ENCODE data around the gene NOP10. TPM values are rescaled to one million over a fixed set of nuclear protein-coding genes. Genes with fewer than 3 reads are reported as not detected.

The NOP10 gene
- total RNA-seq, 4 donors from 2014 or later, result 56.9 to 78.8 (median 72.3) TPM

DNA sequence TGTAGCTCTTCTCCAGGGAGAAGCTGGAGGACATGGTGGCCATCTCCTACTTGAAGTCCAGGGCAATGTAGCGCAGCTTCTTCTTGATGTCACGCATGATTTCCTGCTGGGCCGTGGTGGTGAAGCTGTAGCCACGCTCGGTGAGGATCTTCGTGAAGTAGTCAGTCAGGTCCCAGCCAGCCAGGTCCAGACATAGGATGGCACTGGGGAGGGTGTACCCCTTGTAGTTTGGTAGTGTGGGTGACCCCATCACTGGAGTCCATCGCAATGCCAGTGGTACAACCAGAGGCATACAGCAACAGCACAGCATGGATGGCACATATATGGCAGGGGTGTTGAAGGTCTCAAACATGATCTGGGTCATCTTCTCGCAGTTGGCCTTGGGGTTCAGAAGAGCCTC is 31.0 kb upstream of the NOP10 start:
- Histone ChIP-seq H3K27ac (no peak overlapping the region), H3K9me3 (no peaks in the 10 kb centered on the region), H3K36me3 (no peaks in the 10 kb centered on the region), H3K4me3 (no peak overlapping the region), H3K27me3 (no peaks in the 10 kb centered on the region), H3K4me1 (no peaks in the 10 kb centered on the region)
- intact Hi-C loops (cut with DNase I; ENCODE audit: low total_unique reads), result no loop called here
- TF ChIP-seq, protein P1, sequence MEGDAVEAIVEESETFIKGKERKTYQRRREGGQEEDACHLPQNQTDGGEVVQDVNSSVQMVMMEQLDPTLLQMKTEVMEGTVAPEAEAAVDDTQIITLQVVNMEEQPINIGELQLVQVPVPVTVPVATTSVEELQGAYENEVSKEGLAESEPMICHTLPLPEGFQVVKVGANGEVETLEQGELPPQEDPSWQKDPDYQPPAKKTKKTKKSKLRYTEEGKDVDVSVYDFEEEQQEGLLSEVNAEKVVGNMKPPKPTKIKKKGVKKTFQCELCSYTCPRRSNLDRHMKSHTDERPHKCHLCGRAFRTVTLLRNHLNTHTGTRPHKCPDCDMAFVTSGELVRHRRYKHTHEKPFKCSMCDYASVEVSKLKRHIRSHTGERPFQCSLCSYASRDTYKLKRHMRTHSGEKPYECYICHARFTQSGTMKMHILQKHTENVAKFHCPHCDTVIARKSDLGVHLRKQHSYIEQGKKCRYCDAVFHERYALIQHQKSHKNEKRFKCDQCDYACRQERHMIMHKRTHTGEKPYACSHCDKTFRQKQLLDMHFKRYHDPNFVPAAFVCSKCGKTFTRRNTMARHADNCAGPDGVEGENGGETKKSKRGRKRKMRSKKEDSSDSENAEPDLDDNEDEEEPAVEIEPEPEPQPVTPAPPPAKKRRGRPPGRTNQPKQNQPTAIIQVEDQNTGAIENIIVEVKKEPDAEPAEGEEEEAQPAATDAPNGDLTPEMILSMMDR (IDR thresholded peaks at IDR 0.05), result no peak
- no peak for TF ChIP-seq POLR2A (IDR thresholded peaks at IDR 0.05)
- no peak for DNase-seq

DNA sequence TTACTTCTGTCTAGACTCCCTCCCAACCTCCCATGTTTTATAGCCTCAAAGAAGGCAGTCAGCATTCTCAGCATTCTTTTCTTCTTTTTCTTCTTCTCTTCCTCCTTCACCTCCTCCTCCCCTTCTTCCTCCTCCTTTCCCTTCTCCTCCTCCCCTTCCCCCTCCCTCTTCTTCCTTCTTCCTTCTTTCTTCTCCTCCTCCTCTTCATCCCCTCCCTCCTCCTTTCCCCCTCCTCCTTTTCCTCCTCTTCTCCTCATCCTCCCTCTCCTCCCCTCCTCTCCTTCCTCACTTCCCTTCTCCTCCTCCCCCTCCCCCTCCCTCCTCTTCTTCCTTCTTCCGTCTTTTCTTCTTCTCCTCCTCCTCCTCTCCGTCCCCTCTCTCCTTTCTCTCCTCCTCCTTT is 27.7 kb upstream of the NOP10 start:
- H3K4me1 ChIP-seq, result no peaks in the 10 kb centered on the region
- intact Hi-C loops (cut with DNase I; ENCODE audit: low total_unique reads), result no loop called here
- no peaks in the 10 kb centered on the region for H3K9me3 ChIP-seq
- no peaks in the 10 kb centered on the region for H3K36me3 ChIP-seq
- no peak overlapping the region for H3K27ac ChIP-seq
- TF ChIP-seq POLR2A (IDR thresholded peaks at IDR 0.05), result no peak
- TF ChIP-seq, protein P1 (IDR thresholded peaks at IDR 0.05), result no peak
- DNase-seq, result no peak
- no peak overlapping the region for H3K4me3 ChIP-seq
- no peaks in the 10 kb centered on the region for H3K27me3 ChIP-seq

DNA sequence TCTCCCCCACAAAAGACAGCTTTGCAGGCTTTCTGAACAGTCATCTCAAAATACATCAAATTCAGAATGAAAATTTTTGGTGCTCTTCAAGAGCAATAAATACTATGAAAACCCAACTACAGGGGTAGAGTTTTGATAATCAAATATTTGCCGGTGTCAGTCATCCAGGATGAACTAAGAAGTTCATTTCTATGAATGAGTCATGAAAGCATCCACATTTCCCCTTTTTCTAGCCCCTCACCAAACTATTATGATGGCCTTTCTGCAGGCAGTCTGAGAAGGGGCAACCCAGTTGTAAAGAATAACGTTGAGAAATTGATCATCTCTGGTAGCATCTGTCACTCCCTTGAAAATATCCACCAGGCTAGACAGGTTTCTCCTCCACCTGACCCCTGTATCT is 27.2 kb upstream of the NOP10 start:
- DNase-seq, result no peak
- no peak overlapping the region for H3K27ac ChIP-seq
- H3K27me3 ChIP-seq, result no peaks in the 10 kb centered on the region
- intact Hi-C loops (cut with DNase I; ENCODE audit: low total_unique reads), result no loop called here
- H3K4me3 ChIP-seq, result no peak overlapping the region
- no peaks in the 10 kb centered on the region for H3K9me3 ChIP-seq
- TF ChIP-seq, protein P1 (IDR thresholded peaks at IDR 0.05), result no peak
- no peak for TF ChIP-seq POLR2A (IDR thresholded peaks at IDR 0.05)
- no peaks in the 10 kb centered on the region for H3K36me3 ChIP-seq
- no peaks in the 10 kb centered on the region for H3K4me1 ChIP-seq

DNA sequence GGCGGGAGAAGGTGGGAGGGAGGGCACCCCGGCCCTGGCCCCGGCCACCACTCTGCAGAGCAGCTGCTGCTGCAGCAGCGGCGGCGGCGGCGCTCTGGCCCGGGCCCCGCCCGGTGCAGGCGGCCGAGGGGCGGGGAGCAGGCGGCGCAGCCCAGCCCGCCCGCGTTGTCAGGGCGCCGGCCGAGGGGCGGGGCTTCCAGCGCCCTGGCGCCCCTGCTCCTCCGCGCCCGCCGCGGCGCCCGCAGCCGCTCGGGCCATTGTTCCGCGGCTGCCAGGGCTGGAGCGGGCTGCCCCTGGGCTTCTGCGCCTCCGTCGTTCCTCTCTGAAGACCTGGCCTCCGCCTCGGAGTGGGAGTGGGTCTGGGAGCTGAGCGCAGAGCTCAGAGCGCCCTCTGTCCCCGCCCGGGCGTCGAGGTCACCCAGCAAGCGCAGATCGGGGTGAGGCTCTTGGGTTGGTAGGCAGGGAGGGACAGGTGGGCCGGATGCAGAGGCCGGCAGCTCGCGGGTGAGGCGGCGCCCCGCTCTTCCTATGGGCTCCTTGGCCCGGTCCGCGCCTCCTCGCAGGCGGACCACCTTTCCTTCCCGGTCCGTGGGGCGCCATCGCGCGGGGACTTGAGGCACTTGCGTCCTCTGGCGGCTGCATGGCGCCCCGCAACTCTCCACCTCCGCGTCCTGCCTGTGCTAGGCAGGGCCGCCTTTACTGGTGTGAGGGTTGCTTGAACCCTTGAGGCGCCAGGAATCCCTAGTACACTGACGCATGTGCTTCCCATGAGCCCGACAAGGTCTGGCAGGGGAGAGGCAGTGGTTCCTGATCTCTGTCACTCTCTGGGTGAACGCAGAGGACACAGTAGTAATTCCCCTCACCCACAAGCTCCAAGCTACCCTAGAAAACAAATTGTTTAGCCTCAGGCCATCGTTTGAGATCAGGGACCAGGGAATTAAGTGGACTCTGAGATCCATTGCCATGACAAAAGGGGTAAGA is 24.5 kb upstream of the NOP10 start, which contains the start of gene LPCAT4:
Gene LPCAT4, minus strand, starts transcription at position 96 of the 981 bp plus-strand sequence. CDS start 96 bp downstream, outside the sequence.
- intact Hi-C loops (cut with DNase I; ENCODE audit: low total_unique reads), result no loop called here
- Histone ChIP-seq H3K27ac (peak within 1 kb of the TSS; percentile 95 to 98), H3K4me3 (peak within 1 kb of the TSS; percentile 89 to 97), H3K27me3 (no peaks in the 10 kb centered on the region), H3K4me1 (no peaks in the 10 kb centered on the region), H3K9me3 (no peaks in the 10 kb centered on the region), H3K36me3 (no peaks in the 10 kb centered on the region)
- DNase-seq, result peak; percentile 83 to 86
- TF ChIP-seq POLR2A (IDR thresholded peaks at IDR 0.05), result peak in 1 of 2 donors; percentile 69
- TF ChIP-seq, protein P1 (IDR thresholded peaks at IDR 0.05), result peak; percentile 93 to 97 (median 95)

Data from uterus (tissue), 4 donors.